ENCODE measurements around the gene PGAM5.
"Not testable (repeated sequence)": the region's sequence is repeated elsewhere in the genome, so short reads cannot be mapped to it uniquely, and the experiment has no call there.

The PGAM5 gene

DNA sequence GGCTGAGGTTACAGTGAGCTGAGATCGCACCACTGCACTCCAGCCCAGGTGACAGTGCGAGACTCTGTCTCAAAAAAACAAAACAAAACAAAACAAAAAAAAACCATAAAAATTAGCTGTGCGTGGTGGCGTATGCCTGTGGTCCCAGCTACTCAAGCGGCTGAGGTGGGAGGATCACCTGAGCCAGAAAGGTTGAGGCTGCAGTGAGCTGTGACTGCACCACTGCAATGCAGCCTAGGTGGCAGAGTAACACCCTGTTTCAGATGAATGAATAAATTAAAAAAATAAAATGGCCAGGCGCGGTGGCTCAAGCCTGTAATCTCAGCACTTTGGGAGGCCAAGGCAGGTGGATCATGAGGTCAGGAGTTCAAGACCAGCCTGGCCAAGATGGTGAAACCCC lies 43.0 kb downstream of the PGAM5 start:
- not testable (repeated sequence) for FAIRE-seq

- FAIRE-seq, result no peak
Observed at GRCh38 chr12:132754160-132754932, 43.7 kb downstream of the PGAM5 start.

- not testable (repeated sequence) for FAIRE-seq
Observed at GRCh38 chr12:132758825-132759224, 48.2 kb downstream of the PGAM5 start.

GRCh38 chr12:132759359-132759758 lies 48.7 kb downstream of the PGAM5 start:
- no peak for FAIRE-seq

GRCh38 chr12:132761032-132761920 lies 50.6 kb downstream of the PGAM5 start, which contains the start of gene ANKLE2:
TSS of gene ANKLE2 (minus strand) at chr12:132761832. CDS start at chr12:132761798, 34 bp downstream.
- FAIRE-seq, result no peak

DNA sequence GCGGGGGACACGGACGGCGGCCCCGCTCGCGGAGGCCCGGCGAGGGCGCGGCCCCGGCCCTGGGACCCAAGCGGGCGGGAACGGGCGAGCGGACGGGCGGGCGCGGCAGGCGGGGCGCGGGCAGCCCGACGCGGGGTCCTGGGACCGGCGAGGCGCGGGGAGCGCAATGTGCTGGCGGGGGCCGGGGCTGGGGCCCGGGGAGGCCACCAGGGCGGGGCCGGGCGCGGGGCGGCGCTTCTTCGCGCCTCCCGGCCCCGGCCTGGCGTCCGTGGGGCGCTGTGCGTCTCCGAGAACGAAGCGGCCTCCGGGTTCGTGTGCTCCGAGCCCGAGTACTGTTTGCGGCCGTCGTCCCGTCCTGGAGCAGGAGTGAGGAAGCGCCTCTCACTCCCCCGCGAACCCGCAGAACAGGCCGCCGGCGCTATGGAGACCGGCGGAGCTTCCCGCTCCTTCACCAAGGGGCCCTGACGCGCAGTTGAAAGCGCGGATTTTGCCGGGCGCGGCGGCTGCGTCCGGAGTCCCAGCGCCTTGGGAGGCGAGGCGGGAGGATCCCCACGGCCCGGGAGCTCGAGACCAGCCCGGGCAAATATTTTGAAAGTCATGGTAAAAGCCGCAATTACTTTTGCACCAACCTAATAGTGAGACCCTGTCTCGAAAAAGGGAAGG lies 51.4 kb downstream of the PGAM5 start:
- FAIRE-seq, result no peak

GRCh38 chr12:132764231-132764630 lies 53.6 kb downstream of the PGAM5 start:
- no peak for FAIRE-seq

GRCh38 chr12:132765361-132765760 lies 54.7 kb downstream of the PGAM5 start:
- FAIRE-seq, result no peak

GRCh38 chr12:132766380-132767085 lies 55.9 kb downstream of the PGAM5 start:
- no peak for FAIRE-seq

DNA sequence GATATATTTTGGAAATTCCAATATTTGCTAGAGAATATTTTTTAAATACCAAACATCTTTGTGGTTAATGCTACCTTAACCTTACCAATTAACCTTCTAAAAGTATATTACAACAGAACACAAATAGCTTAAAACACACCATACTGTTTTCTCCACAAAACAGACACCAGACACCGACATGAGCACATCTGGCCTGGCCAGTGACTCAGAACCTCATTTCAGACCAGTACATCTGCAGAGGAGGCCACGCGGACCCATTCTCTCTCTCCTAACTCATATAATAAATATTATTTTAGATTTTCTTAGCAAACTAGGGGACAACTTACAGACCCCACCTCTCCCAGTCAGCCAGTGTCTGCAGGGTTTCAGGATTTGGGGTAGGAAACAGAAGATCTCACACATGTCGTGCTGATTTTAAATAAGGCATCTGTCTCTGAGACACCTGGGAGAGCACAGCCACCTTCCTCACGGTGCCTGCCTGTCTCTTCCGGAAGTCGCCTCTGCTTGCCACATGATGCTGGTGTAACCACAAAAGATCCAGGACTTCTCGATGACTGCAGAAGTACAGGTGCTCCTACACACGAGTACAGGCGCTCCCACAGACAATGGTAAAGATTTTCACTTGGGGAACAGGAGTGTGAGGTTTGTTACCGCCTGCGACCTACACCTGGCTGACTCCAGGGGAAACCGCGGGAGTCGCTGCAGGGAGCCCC lies 60.6 kb downstream of the PGAM5 start:
- no peak for FAIRE-seq
